Activated naive CD4-positive, alpha-beta T cell treated with anti-CD3 and anti-CD28 coated beads, Interleukin-2, amount 10 ng/mL, durations not matched to agents 7 days and 5 days (primary cell): ENCODE measurements around the gene FOLR2.
"Not testable (repeated sequence)": the region's sequence is repeated elsewhere in the genome, so short reads cannot be mapped to it uniquely, and the experiment has no call there.

ENCODE experiments used
- CTCF ChIA-PET: fragments of 350-600 bp; sonication (Branson Sonifier 250); formaldehyde crosslinking; loops from one replicate; lab custom pipeline; 2021; ENCODE audit warnings: antibody characterized with exemption; lab: Charles Lee
- DNase-seq: peaks from one replicate; pipeline ENCODE4 v3.0.0-alpha.2; 2020
- H3K27ac Mint-ChIP-seq: one replicate; pipeline ENCODE4 v1.8.0; 2021; ENCODE audit warnings: mild to moderate bottlenecking, moderate library complexity, mixed read lengths
- H3K27me3 Mint-ChIP-seq: one replicate; pipeline ENCODE4 v1.8.0; 2021; ENCODE audit warnings: mild to moderate bottlenecking, mixed read lengths
- H3K36me3 Mint-ChIP-seq: one replicate; pipeline ENCODE4 v1.8.0; 2021; ENCODE audit warnings: mixed read lengths
- H3K4me1 Mint-ChIP-seq: one replicate; pipeline ENCODE4 v1.8.0; 2021; ENCODE audit warnings: mixed read lengths
- H3K4me3 Mint-ChIP-seq: one replicate; pipeline ENCODE4 v1.8.0; 2021; ENCODE audit warnings: mild to moderate bottlenecking, moderate library complexity, mixed read lengths
- H3K9me3 Mint-ChIP-seq: one replicate; pipeline ENCODE4 v1.8.0; 2021; ENCODE audit warnings: mixed read lengths

FOLR2 gene

DNA sequence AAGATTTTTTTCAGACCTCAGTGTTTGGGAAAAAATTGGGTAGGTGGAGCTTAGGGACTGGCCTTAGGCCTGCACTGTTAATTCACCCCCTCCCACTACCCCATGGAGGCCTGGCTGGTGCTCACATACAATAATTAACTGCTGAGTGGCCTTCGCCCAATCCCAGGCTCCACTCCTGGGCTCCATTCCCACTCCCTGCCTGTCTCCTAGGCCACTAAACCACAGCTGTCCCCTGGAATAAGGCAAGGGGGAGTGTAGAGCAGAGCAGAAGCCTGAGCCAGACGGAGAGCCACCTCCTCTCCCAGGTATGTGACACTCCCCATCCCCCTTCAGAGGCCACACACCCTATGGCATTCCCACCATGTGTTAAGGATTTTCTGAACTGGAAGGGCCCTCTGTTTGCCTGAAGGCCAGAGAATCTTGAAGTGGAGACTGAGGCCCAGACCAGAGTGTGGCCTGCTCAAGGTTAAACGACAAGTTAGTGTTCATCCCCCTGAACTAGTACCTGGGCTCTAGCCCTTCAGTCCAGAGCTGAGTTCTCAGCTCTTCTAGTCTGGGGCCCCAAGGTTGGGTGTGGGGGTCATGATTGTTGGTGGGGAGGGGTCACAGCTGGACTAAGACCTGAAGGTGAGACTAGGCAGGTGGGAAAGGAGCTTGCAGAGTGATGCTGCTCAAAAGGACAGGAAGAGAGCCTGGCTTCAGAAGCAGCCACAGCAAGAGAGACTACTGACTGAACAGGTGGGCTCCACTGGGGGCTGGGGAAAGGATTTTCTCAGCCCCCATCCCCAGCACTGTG lies 26.9 kb upstream of the FOLR2 start:
- Mint-ChIP-seq H3K27me3 (peaks cover 8% of the 10 kb centered on the region), H3K36me3 (no peaks in the 10 kb centered on the region), H3K4me1 (no peaks in the 10 kb centered on the region), H3K4me3 (no peak overlapping the region), H3K27ac (no peak overlapping the region), H3K9me3 (no peaks in the 10 kb centered on the region)
- DNase-seq, result no peak
- CTCF ChIA-PET, result interaction anchor here (1.2 to 1.4 kb wide), 2 partner anchors 65 to 165 kb away, joined by 3 to 4 read pairs; no protein-coding TSS in a partner anchor

- H3K4me3 Mint-ChIP-seq, result no peak overlapping the region
- H3K27me3 Mint-ChIP-seq, result peaks cover 9% of the 10 kb centered on the region
- no peak overlapping the region for H3K27ac Mint-ChIP-seq
- CTCF ChIA-PET, result interaction anchor here (0.7 to 1.2 kb wide), 2 partner anchors 64 to 247 kb away, joined by 3 to 5 read pairs; no protein-coding TSS in a partner anchor
- no peaks in the 10 kb centered on the region for H3K4me1 Mint-ChIP-seq
- no peak for DNase-seq
- H3K36me3 Mint-ChIP-seq, result no peaks in the 10 kb centered on the region
- H3K9me3 Mint-ChIP-seq, result no peaks in the 10 kb centered on the region
Observed at GRCh38 chr11:72190631-72191071, 25.9 kb upstream of the FOLR2 start.

DNA sequence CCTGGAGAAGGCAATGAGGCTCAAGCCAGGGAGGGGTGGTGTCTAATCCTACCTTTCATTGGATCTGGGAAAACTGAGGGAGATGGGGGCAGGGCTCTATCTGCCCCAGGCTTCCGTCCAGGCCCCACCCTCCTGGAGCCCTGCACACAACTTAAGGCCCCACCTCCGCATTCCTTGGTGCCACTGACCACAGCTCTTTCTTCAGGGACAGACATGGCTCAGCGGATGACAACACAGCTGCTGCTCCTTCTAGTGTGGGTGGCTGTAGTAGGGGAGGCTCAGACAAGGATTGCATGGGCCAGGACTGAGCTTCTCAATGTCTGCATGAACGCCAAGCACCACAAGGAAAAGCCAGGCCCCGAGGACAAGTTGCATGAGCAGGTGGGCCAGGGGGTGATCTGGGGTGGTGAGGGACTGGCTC lies 24.6 kb upstream of the FOLR2 start, which contains the start of gene FOLR1:
TSS of gene FOLR1 (plus strand) at position 180 of the 421 bp plus-strand sequence. CDS start at position 214, 34 bp downstream.
- Mint-ChIP-seq H3K9me3 (no peaks in the 10 kb centered on the region), H3K27ac (no peak within 1 kb of the TSS), H3K36me3 (no peaks in the 10 kb centered on the region), H3K4me1 (no peaks in the 10 kb centered on the region), H3K27me3 (peaks cover 9% of the 10 kb centered on the region), H3K4me3 (no peak within 1 kb of the TSS)
- CTCF ChIA-PET, result interaction anchor here (2.5 kb wide), 1 partner anchor 9 kb away, joined by 7 read pairs; no protein-coding TSS in a partner anchor
- no peak for DNase-seq

GRCh38 chr11:72195518-72196270 lies 20.9 kb upstream of the FOLR2 start:
- H3K4me3 Mint-ChIP-seq, result no peak overlapping the region
- peaks cover 9% of the 10 kb centered on the region for H3K27me3 Mint-ChIP-seq
- CTCF ChIA-PET, result interaction anchor here (2.7 kb wide), 1 partner anchor 12 kb away, joined by 6 read pairs; no protein-coding TSS in a partner anchor
- no peaks in the 10 kb centered on the region for H3K4me1 Mint-ChIP-seq
- H3K27ac Mint-ChIP-seq, result no peak overlapping the region
- no peak for DNase-seq
- no peaks in the 10 kb centered on the region for H3K36me3 Mint-ChIP-seq
- H3K9me3 Mint-ChIP-seq, result no peaks in the 10 kb centered on the region

- H3K9me3 Mint-ChIP-seq, DNase-seq, H3K27me3 Mint-ChIP-seq, H3K36me3 Mint-ChIP-seq, H3K27ac Mint-ChIP-seq, H3K4me1 Mint-ChIP-seq, CTCF ChIA-PET, H3K4me3 Mint-ChIP-seq: not testable (repeated sequence)
Observed at GRCh38 chr11:72201445-72201844, 15.1 kb upstream of the FOLR2 start.

- CTCF ChIA-PET, result no interaction called here
- Mint-ChIP-seq H3K4me3 (no peak overlapping the region), H3K36me3 (no peaks in the 10 kb centered on the region), H3K9me3 (peaks cover 1% of the 10 kb centered on the region), H3K4me1 (peaks cover 6% of the 10 kb centered on the region), H3K27me3 (no peaks in the 10 kb centered on the region), H3K27ac (no peak overlapping the region)
- no peak for DNase-seq
Observed at GRCh38 chr11:72202571-72202970, 14.0 kb upstream of the FOLR2 start.

DNA sequence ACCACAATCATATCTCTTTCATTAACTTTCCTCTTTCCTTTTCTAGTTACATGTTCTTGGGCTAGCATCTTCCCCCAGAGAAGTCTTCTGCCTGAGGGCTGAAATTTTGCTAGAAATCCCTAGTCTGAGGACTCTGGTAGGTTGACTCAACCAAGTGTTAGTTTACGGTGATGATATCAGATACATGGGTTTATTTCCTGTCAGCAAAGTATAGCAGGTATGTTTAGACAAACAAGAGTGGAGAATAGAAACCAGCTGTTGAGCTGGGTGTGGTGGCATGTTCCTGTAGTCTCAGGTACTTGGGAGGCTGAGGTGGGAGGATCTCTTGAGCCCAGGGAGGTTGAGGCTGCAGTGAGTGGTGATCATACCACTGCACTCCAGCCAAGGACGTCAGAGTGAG lies 13.4 kb upstream of the FOLR2 start:
- H3K36me3 Mint-ChIP-seq, result no peaks in the 10 kb centered on the region
- peaks cover 1% of the 10 kb centered on the region for H3K9me3 Mint-ChIP-seq
- CTCF ChIA-PET, result no interaction called here
- no peaks in the 10 kb centered on the region for H3K27me3 Mint-ChIP-seq
- H3K4me3 Mint-ChIP-seq, result no peak overlapping the region
- no peak overlapping the region for H3K27ac Mint-ChIP-seq
- H3K4me1 Mint-ChIP-seq, result peaks cover 6% of the 10 kb centered on the region
- DNase-seq, result no peak

GRCh38 chr11:72204886-72205285 lies 11.7 kb upstream of the FOLR2 start:
- peaks cover 3% of the 10 kb centered on the region for H3K36me3 Mint-ChIP-seq
- H3K27ac Mint-ChIP-seq, result no peak overlapping the region
- H3K4me1 Mint-ChIP-seq, result peaks cover 6% of the 10 kb centered on the region
- peaks cover 14% of the 10 kb centered on the region for H3K27me3 Mint-ChIP-seq
- DNase-seq, result no peak
- H3K4me3 Mint-ChIP-seq, result no peak overlapping the region
- H3K9me3 Mint-ChIP-seq, result peaks cover 16% of the 10 kb centered on the region
- CTCF ChIA-PET, result no interaction called here

DNA sequence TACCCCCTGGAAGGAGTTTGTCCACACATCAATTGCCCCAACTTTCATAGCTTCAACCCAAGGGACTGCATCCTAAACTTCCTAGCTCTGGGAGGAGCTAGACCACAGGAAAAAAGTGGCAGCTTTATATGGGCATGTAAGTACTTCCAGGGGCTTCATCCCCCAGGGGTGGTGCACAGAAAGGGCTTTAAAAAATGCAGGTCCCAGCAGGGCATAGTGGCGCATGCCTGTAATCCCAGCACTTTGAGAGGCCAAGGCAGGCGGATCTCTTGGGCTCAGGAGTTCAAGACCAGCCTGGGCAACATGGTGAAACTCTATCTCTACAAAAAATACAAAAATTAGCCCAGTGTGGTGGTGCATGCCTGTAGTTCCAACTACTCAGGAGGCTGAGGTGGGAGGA lies 9.8 kb upstream of the FOLR2 start:
- H3K27ac Mint-ChIP-seq, H3K4me1 Mint-ChIP-seq, DNase-seq, H3K36me3 Mint-ChIP-seq, H3K4me3 Mint-ChIP-seq: not testable (repeated sequence)
- Mint-ChIP-seq H3K9me3 (peaks cover 17% of the 10 kb centered on the region), H3K27me3 (peaks cover 21% of the 10 kb centered on the region)
- CTCF ChIA-PET, result interaction anchor here (1.1 kb wide), 1 partner anchor 42 kb away, joined by 3 read pairs; no protein-coding TSS in a partner anchor

DNA sequence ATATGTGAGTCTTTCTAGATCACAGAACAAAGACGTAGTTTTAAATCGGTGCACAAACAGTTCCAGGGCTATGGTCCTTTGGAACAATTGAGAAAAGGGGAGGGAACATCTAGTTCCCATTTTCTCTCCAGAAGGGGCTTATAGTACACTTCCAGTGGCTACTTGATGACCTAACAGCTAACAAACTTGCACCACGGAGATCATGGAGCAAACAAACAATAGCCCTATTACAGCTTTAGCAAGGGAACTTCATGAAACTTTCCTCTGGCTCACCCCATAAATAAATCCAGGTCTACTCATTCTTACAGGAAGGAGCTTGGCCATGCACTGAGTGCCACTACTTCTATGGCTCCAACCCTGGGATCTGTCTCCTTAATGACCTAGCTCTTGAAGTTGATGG lies 8.3 kb upstream of the FOLR2 start:
- Mint-ChIP-seq H3K27me3 (peaks cover 25% of the 10 kb centered on the region), H3K9me3 (peaks cover 17% of the 10 kb centered on the region), H3K4me1 (peaks cover under 1% of the 10 kb centered on the region), H3K4me3 (no peak overlapping the region), H3K36me3 (peaks cover 5% of the 10 kb centered on the region), H3K27ac (no peak overlapping the region)
- DNase-seq, result no peak
- CTCF ChIA-PET, result interaction anchor here (1.2 kb wide), 1 partner anchor 29 kb away, joined by 3 read pairs; no protein-coding TSS in a partner anchor

DNA sequence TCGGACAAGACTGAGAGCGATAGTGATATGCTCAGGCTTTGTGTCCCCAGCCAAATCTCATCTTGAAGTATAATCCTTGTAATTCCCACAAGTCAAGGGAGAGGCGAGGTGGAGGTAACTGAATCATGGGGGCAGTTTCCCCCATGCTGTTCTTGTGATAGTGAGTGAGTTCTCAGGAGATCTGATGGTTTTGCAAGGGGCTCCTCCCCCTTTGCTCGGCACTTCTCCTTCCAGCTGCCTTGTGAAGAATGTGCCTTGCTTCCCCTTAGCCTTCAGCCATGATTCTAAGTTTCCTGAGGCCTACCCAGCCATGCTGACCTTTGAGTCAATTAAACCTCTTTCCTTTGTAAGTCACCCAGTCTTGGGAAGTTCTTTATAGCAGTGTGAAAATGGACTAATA lies 7.5 kb upstream of the FOLR2 start:
- DNase-seq, result no peak
- Mint-ChIP-seq H3K27ac (no peak overlapping the region), H3K36me3 (peaks cover 5% of the 10 kb centered on the region), H3K4me3 (no peak overlapping the region), H3K27me3 (peaks cover 26% of the 10 kb centered on the region), H3K4me1 (no peaks in the 10 kb centered on the region), H3K9me3 (peaks cover 17% of the 10 kb centered on the region)
- CTCF ChIA-PET, result no interaction called here

DNA sequence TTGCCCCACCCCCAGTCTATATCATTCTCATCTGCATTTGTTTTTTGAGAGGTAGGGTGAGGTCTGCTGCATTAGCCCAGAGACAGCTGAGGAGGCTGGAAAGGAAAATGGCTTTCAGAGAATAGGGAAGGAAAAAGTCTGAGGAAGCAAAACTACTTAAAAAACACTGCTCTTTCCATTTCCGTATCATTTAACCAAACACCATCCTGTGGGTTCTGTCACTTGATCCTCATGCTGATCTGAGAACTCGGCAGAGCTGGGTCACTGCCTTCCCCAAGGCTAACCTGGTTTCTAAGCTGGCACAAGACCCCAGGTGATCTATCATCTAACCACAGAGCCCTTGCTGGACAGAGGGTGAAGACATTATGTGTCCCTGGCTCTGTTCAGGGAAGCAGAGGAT lies 1.2 kb downstream of the FOLR2 start:
- Mint-ChIP-seq H3K27ac (no peak overlapping the region), H3K4me3 (no peak overlapping the region), H3K27me3 (peaks cover 40% of the 10 kb centered on the region), H3K9me3 (no peaks in the 10 kb centered on the region), H3K4me1 (peaks cover 18% of the 10 kb centered on the region), H3K36me3 (no peaks in the 10 kb centered on the region)
- no peak for DNase-seq
- CTCF ChIA-PET, result interaction anchor here (1.1 kb wide), 1 partner anchor 248 kb away, joined by 4 read pairs; no protein-coding TSS in a partner anchor

- Mint-ChIP-seq H3K4me1 (peaks cover 19% of the 10 kb centered on the region), H3K27me3 (peaks cover 40% of the 10 kb centered on the region), H3K9me3 (no peaks in the 10 kb centered on the region), H3K4me3 (no peak overlapping the region), H3K36me3 (no peaks in the 10 kb centered on the region), H3K27ac (no peak overlapping the region)
- no peak for DNase-seq
- CTCF ChIA-PET, result interaction anchor here (1.1 to 1.7 kb wide), 2 partner anchors 213 to 248 kb away, joined by 4 to 5 read pairs; no protein-coding TSS in a partner anchor
Observed at GRCh38 chr11:72218251-72218745, 1.7 kb downstream of the FOLR2 start.
